ENCODE measurements around the gene MIB2.

The MIB2 gene

DNA sequence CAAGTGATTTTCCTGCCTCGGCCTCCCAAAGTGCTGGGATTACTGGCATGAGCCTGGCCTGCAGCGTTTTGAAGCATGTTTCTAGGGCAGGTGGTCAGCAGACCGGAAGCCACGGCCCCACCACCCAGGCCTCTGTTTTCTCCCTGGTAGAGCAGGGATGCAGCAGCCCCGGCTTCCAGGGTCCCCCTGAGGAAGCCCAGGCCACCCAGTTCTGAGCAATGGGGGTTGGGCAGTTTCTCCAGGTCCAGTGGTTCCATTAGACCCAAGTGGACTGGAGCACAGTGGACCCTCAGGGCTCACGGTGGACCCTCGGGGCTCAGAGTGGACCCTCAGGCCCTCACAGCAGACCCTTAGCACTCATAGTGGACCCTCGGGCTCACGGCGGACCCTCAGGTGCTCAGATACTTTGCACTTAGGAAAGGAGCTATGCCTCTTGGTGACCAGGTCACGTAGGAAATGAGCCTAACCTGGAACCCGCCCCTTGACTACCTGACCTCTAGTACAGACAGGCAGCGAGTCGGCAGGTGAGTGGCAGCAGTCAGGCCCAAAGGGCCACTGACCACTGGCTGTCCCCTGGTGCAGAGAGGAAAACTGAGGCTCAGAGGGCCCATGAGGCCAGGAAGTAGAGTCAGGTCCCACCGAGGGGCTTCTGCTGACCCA, 10.8 kb upstream of the MIB2 start:
- no peak for DNase-seq (ENCODE audit: low read depth in 1 of 2, low spot score in 1 of 2)
- Histone ChIP-seq H3K4me3 (replicated peaks; ENCODE audit: insufficient read depth, low read length) (no peak overlapping the region), H3K27me3 (ENCODE audit: insufficient read depth, poor library complexity, severe bottlenecking) (no peaks in the 10 kb centered on the region), H3K27ac (replicated peaks) (no peak overlapping the region)
- TF ChIP-seq REST (IDR thresholded peaks at IDR 0.05; ENCODE audit: insufficient replicate concordance, low read depth) (no peak), GABPA (IDR thresholded peaks at IDR 0.05; ENCODE audit: low read depth) (no peak), SPI1 (IDR thresholded peaks at IDR 0.05; ENCODE audit: borderline replicate concordance, low read depth) (no peak), POLR2AphosphoS5 (IDR thresholded peaks at IDR 0.05; ENCODE audit: low read depth) (no peak)
- TF ChIP-seq, protein P1, sequence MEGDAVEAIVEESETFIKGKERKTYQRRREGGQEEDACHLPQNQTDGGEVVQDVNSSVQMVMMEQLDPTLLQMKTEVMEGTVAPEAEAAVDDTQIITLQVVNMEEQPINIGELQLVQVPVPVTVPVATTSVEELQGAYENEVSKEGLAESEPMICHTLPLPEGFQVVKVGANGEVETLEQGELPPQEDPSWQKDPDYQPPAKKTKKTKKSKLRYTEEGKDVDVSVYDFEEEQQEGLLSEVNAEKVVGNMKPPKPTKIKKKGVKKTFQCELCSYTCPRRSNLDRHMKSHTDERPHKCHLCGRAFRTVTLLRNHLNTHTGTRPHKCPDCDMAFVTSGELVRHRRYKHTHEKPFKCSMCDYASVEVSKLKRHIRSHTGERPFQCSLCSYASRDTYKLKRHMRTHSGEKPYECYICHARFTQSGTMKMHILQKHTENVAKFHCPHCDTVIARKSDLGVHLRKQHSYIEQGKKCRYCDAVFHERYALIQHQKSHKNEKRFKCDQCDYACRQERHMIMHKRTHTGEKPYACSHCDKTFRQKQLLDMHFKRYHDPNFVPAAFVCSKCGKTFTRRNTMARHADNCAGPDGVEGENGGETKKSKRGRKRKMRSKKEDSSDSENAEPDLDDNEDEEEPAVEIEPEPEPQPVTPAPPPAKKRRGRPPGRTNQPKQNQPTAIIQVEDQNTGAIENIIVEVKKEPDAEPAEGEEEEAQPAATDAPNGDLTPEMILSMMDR (IDR thresholded peaks at IDR 0.05; ENCODE audit: insufficient read depth, low read length), result no peak

GRCh38 chr1:1605034-1605591, 10.2 kb upstream of the MIB2 start:
- Histone ChIP-seq H3K27me3 (ENCODE audit: insufficient read depth, poor library complexity, severe bottlenecking) (no peaks in the 10 kb centered on the region), H3K4me3 (replicated peaks; ENCODE audit: insufficient read depth, low read length) (no peak overlapping the region), H3K27ac (replicated peaks) (no peak overlapping the region)
- DNase-seq (ENCODE audit: low read depth in 1 of 2, low spot score in 1 of 2), result no peak
- TF ChIP-seq POLR2AphosphoS5 (IDR thresholded peaks at IDR 0.05; ENCODE audit: low read depth) (no peak), SPI1 (IDR thresholded peaks at IDR 0.05; ENCODE audit: borderline replicate concordance, low read depth) (no peak), REST (IDR thresholded peaks at IDR 0.05; ENCODE audit: insufficient replicate concordance, low read depth) (no peak), GABPA (IDR thresholded peaks at IDR 0.05; ENCODE audit: low read depth) (no peak)
- TF ChIP-seq, protein P1 (IDR thresholded peaks at IDR 0.05; ENCODE audit: insufficient read depth, low read length), result no peak

DNA sequence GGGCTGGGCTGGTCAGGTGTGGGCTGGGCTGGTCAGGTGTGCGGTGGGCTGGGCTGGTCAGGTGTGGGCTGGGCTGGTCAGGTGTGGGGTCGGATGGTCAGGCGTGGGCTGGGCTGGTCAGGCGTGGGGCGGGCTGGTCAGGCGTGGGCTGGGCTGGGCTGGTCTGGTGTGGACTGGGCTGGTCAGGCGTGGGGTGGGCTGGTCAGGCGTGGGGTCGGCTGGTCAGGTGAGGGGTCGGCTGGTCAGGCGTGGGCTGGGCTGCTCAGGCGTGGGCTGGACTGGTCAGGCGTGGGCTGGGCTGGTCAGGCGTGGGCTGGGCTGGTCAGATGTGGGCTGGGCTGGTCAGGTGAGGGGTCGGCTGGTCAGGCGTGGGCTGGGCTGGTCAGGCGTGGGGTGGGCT, 9.6 kb upstream of the MIB2 start:
- no peak for DNase-seq (ENCODE audit: low read depth in 1 of 2, low spot score in 1 of 2)
- Histone ChIP-seq H3K4me3 (replicated peaks; ENCODE audit: insufficient read depth, low read length) (no peak overlapping the region), H3K27me3 (ENCODE audit: insufficient read depth, poor library complexity, severe bottlenecking) (no peaks in the 10 kb centered on the region), H3K27ac (replicated peaks) (no peak overlapping the region)
- TF ChIP-seq, protein P1 (IDR thresholded peaks at IDR 0.05; ENCODE audit: insufficient read depth, low read length), result no peak
- no peak for TF ChIP-seq GABPA (IDR thresholded peaks at IDR 0.05; ENCODE audit: low read depth)
- TF ChIP-seq REST (IDR thresholded peaks at IDR 0.05; ENCODE audit: insufficient replicate concordance, low read depth), result no peak
- TF ChIP-seq SPI1 (IDR thresholded peaks at IDR 0.05; ENCODE audit: borderline replicate concordance, low read depth), result no peak
- no peak for TF ChIP-seq POLR2AphosphoS5 (IDR thresholded peaks at IDR 0.05; ENCODE audit: low read depth)

Measured in HL-60 (cell line).